SK-N-SH (cell line): Measurements from ENCODE around the gene GALNT6. TPM values are rescaled to one million over a fixed set of nuclear protein-coding genes. Genes with fewer than 3 reads are reported as not detected.

ENCODE experiments used
- CTCF ChIA-PET: fragments of 300-600, 350-600 bp; formaldehyde crosslinking; extraction: SDS; loops from one replicate; lab custom pipeline; 2021; lab: Yijun Ruan, JAX
- POLR2A ChIA-PET: fragments of 350-600 bp; sonication (Branson Sonifier 250); formaldehyde crosslinking; extraction: SDS; loops from one replicate; lab custom pipeline; 2020; ENCODE audit warnings: antibody characterized with exemption, inconsistent platforms; lab: Yijun Ruan, JAX
- DNase-seq: peaks from one replicate; pipeline ENCODE4 v3.0.0; 2012
- H2AFZ ChIP-seq: fragments of 200-600 bp; sonication (generic); 2 replicates; pipeline ENCODE4 v1.8.1; 2016; ENCODE audit warnings: antibody characterized with exemption, mild to moderate bottlenecking, low read depth
- H3F3A ChIP-seq: fragments of 200-600 bp; sonication (generic); replicated peaks from 2 replicates; pipeline ENCODE3; 2016; ENCODE audit warnings: antibody characterized with exemption, mild to moderate bottlenecking; ENCODE audit not compliant: insufficient read depth
- H3K27ac ChIP-seq, 2 experiments: fragments of 200-500 bp in 1 of 2; fragments of 200-600 bp in 1 of 2; sonication (Bioruptor generic) in 1 of 2; sonication (generic), shearing (Covaris generic) in 1 of 2; 2 replicates each; pipeline versions ENCODE4 v1.5.1 to v1.6.1; 2014 to 2016; ENCODE audit warnings: low read depth in 2 of 2, inconsistent platforms in 1 of 2, low read length in 1 of 2, mild to moderate bottlenecking in 1 of 2, mixed read lengths in 1 of 2
- H3K27me3 ChIP-seq: fragments of 200-600 bp; sonication (generic), shearing (Covaris generic); 2 replicates; pipeline ENCODE4 v1.6.1; 2016; ENCODE audit warnings: mixed run types; ENCODE audit not compliant: insufficient read depth
- H3K36me3 ChIP-seq, 2 experiments: fragments of 200-500 bp in 1 of 2; fragments of 200-600 bp in 1 of 2; sonication (Bioruptor generic) in 1 of 2; sonication (generic) in 1 of 2; replicated peaks in 1 of 2; 2 replicates each; pipeline versions ENCODE3 to v1.5.1; 2014 to 2016; ENCODE audit warnings: low read length in 1 of 2, mild to moderate bottlenecking in 1 of 2; ENCODE audit not compliant: insufficient read depth in 2 of 2, control insufficient read depth in 1 of 2
- H3K4me1 ChIP-seq, 2 experiments: fragments of 200-500 bp in 1 of 2; fragments of 200-600 bp in 1 of 2; sonication (Bioruptor generic) in 1 of 2; sonication (generic), shearing (Covaris generic) in 1 of 2; 2 replicates each; pipeline versions ENCODE4 v1.5.1 to v1.6.1; 2014 to 2016; ENCODE audit warnings: low read depth in 1 of 2, low read length in 1 of 2, mixed run types in 1 of 2; ENCODE audit not compliant: insufficient read depth in 2 of 2, control insufficient read depth in 1 of 2
- H3K4me2 ChIP-seq: fragments of 200-600 bp; sonication (generic), shearing (Covaris generic); 2 replicates; pipeline ENCODE4 v1.6.1; 2017; ENCODE audit warnings: mixed run types
- H3K4me3 ChIP-seq, 2 experiments: fragments of 200-500 bp in 1 of 2; fragments of 200-600 bp in 1 of 2; sonication (Bioruptor generic) in 1 of 2; sonication (generic), shearing (Covaris generic) in 1 of 2; 2 replicates each; pipeline versions ENCODE4 v1.5.1 to v1.8.1; 2014 to 2016; ENCODE audit warnings: low read depth in 2 of 2, inconsistent platforms in 1 of 2, low read length in 1 of 2, mild to moderate bottlenecking in 1 of 2, mixed read lengths in 1 of 2, moderate library complexity in 1 of 2
- H3K79me2 ChIP-seq: fragments of 200-600 bp; sonication (generic); 2 replicates; pipeline ENCODE4 v1.8.1; 2017; ENCODE audit warnings: mild to moderate bottlenecking; ENCODE audit not compliant: insufficient read depth
- H3K9ac ChIP-seq: fragments of 200-600 bp; sonication (generic); 2 replicates; pipeline ENCODE4 v1.6.1; 2017; ENCODE audit warnings: mixed run types
- H3K9me2 ChIP-seq: fragments of 200-600 bp; sonication (generic); 2 replicates; pipeline ENCODE4 v1.6.1; 2017; ENCODE audit warnings: mixed run types
- H3K9me3 ChIP-seq: fragments of 200-600 bp; sonication (generic); 2 replicates; pipeline ENCODE4 v1.6.1; 2017; ENCODE audit warnings: mixed run types, mild to moderate bottlenecking, moderate library complexity
- H4K20me1 ChIP-seq: fragments of 200-600 bp; sonication (generic); 2 replicates; pipeline ENCODE4 v1.6.1; 2017; ENCODE audit warnings: mild to moderate bottlenecking, mixed run types; ENCODE audit not compliant: insufficient read depth
- CHD2 ChIP-seq: fragments of 150-350 bp; IDR thresholded peaks from 2 replicates; pipeline ENCODE4 v1.6.1; 2018; ENCODE audit warnings: low read length; ENCODE audit not compliant: partially characterized antibody
- CTCF ChIP-seq: fragments of 200-600 bp; sonication (generic); IDR thresholded peaks from 2 replicates; pipeline ENCODE4 v1.6.1; 2017; ENCODE audit warnings: antibody characterized with exemption, mild to moderate bottlenecking, moderate library complexity
- EP300 ChIP-seq, 2 experiments: IDR thresholded peaks; 2 replicates each; pipeline versions ENCODE4 v1.4.0 to v1.6.1; 2012; ENCODE audit warnings: borderline replicate concordance in 1 of 2, low read depth in 1 of 2, low read length in 1 of 2
- FOSL2 ChIP-seq: IDR thresholded peaks from 2 replicates; pipeline ENCODE4 v1.4.0; 2012; ENCODE audit warnings: low read depth, mild to moderate bottlenecking, moderate library complexity, borderline replicate concordance
- FOXJ3 ChIP-seq: sonication (generic); formaldehyde crosslinking; IDR thresholded peaks from 2 replicates; pipeline ENCODE4 v1.5.1; 2020; ENCODE audit warnings: mild to moderate bottlenecking, missing genetic modification reagents
- GABPA ChIP-seq: IDR thresholded peaks from 2 replicates; pipeline ENCODE4 v1.4.0; 2012; ENCODE audit warnings: low read depth, mild to moderate bottlenecking
- JUND ChIP-seq: IDR thresholded peaks from 2 replicates; pipeline ENCODE4 v1.4.0; 2012
- MAX ChIP-seq: IDR thresholded peaks from 2 replicates; pipeline ENCODE4 v1.4.0; 2012; ENCODE audit warnings: low read depth
- MEF2A ChIP-seq: IDR thresholded peaks from 2 replicates; pipeline ENCODE4 v1.4.0; 2012; ENCODE audit warnings: low read depth, borderline replicate concordance
- MXI1 ChIP-seq: IDR thresholded peaks from 2 replicates; pipeline ENCODE4 v1.6.1; 2012; ENCODE audit warnings: mild to moderate bottlenecking, low read depth, low read length, improper control_type of control experiment
- NFIC ChIP-seq: IDR thresholded peaks from 2 replicates; pipeline ENCODE4 v1.4.0; 2012; ENCODE audit warnings: borderline replicate concordance
- POLR2AphosphoS5 ChIP-seq: IDR thresholded peaks from 2 replicates; pipeline ENCODE4 v1.6.1; 2012; ENCODE audit warnings: low read depth, low read length
- REST ChIP-seq: IDR thresholded peaks from 2 replicates; pipeline ENCODE4 v1.6.1; 2012; ENCODE audit warnings: mild to moderate bottlenecking, low read depth, low read length, moderate library complexity
- RFX5 ChIP-seq: IDR thresholded peaks from 2 replicates; pipeline ENCODE4 v1.6.1; 2012; ENCODE audit warnings: mild to moderate bottlenecking, improper control_type of control experiment, low read length
- TCF12 ChIP-seq: IDR thresholded peaks from 2 replicates; pipeline ENCODE4 v1.4.0; 2012
- USF1 ChIP-seq: IDR thresholded peaks from 2 replicates; pipeline ENCODE4 v1.4.0; 2012; ENCODE audit warnings: low read depth, borderline replicate concordance
- ZBTB33 ChIP-seq: IDR thresholded peaks from 2 replicates; pipeline ENCODE4 v1.4.0; 2012; ENCODE audit warnings: low read depth, borderline replicate concordance
- WGBS: methylation state at CpG from one replicate; pipeline ENCODE4 v1.1.6; 2017; ENCODE audit warnings: low lambda C conversion rate; 5-methylcytosine and 5-hydroxymethylcytosine counted together
- polyA plus RNA-seq, 3 experiments: library from polyadenylated mRNA; depleted of rRNA; stranded (reverse); fragments of >200 nt; gene quantifications; 2 replicates each; pipeline ENCODE4 v1.2.3, GENCODE V29; 2012

Gene GALNT6
- polyA plus RNA-seq, 1 of the 3 experiments (the other 2 are of a cell fraction), result 0.74 TPM

- ChIA-PET POLR2A (no interaction called here), CTCF (interaction anchor here (4.1 kb wide), 1 partner anchor 11 kb away, joined by 26 read pairs; no protein-coding TSS in a partner anchor)
- Histone ChIP-seq H3K36me3 (no peaks in the 10 kb centered on the region), H3K79me2 (no peaks in the 10 kb centered on the region), H3K4me1 (no peaks in the 10 kb centered on the region), H3K4me3 (no peak overlapping the region), H3K9ac (no peak overlapping the region), H2AFZ (peak overlapping the region; percentile 59; the same call in 1 of the 2 replicates), H4K20me1 (no peaks in the 10 kb centered on the region), H3F3A (no peaks in the 10 kb centered on the region), H3K27ac (no peak overlapping the region), H3K4me2 (no peak overlapping the region), H3K9me3 (no peaks in the 10 kb centered on the region), H3K27me3 (no peaks in the 10 kb centered on the region), H3K9me2 (no peaks in the 10 kb centered on the region)
- 94% methylated on average over 5 of the region's 5 CpGs for WGBS
- no peak for DNase-seq
- no peak for TF ChIP-seq CHD2
- no peak for TF ChIP-seq RFX5
- no peak for TF ChIP-seq FOSL2
- no peak for TF ChIP-seq NFIC
- no peak for TF ChIP-seq REST
- no peak for TF ChIP-seq MEF2A
- TF ChIP-seq MAX, result no peak
- TF ChIP-seq POLR2AphosphoS5, result no peak
- no peak for TF ChIP-seq FOXJ3
- TF ChIP-seq CTCF, result no peak
- TF ChIP-seq MXI1, result no peak
- no peak for TF ChIP-seq EP300 (IDR thresholded peaks at IDR 0.05; ENCODE audit: borderline replicate concordance in 1 of 2, low read depth in 1 of 2, low read length in 1 of 2)
- TF ChIP-seq USF1, result no peak
- no peak for TF ChIP-seq TCF12
- no peak for TF ChIP-seq GABPA
- TF ChIP-seq JUND, result no peak
- no peak for TF ChIP-seq ZBTB33
Measured at GRCh38 chr12:51329742-51330141, 61.5 kb downstream of the GALNT6 start.
